ENCODE measurements around the gene PDP2. TPM values are rescaled to one million over a fixed set of nuclear protein-coding genes. Genes with fewer than 3 reads are reported as not detected.

The PDP2 gene
- total RNA-seq, 1 experiment from 2014 or later = 28.4 TPM

- Mint-ChIP-seq H3K27ac (no peak overlapping the region), H3K9me3 (no peaks in the 10 kb centered on the region), H3K4me1 (peaks cover 7% of the 10 kb centered on the region; the same call in 1 of the 2 replicates), H3K4me3 (peak overlapping the region; percentile 73), H3K27me3 (ENCODE audit: low read depth) (peaks cover 59% of the 10 kb centered on the region), H3K36me3 (no peaks in the 10 kb centered on the region)
- ATAC-seq (peak; percentile 85), DNase-seq (ENCODE audit: low spot score) (peak; percentile 74)
- ChIA-PET CTCF (interaction anchor here (0.6 to 7.0 kb wide), 12 partner anchors 8 to 716 kb away, joined by 3 to 175 read pairs (median 4); partner anchors contain the start of genes CES3, NAE1 and PDP2), POLR2A (no interaction called here)
- TF ChIP-seq USF2 (CRISPR knock-in tag; IDR thresholded peaks at IDR 0.05) = 0 out of 2 replicates have a peak, but pooled peaks have one; percentile 12
- peak; percentile 73 for TF ChIP-seq HMGXB4 (CRISPR knock-in tag; IDR thresholded peaks at IDR 0.05)
- TF ChIP-seq ZNF396 (CRISPR knock-in tag; IDR thresholded peaks at IDR 0.05; ENCODE audit: borderline replicate concordance) = no peak
- TF ChIP-seq ATF3 (CRISPR knock-in tag; conservative IDR thresholded peaks at IDR 0.05) = no peak
- TF ChIP-seq SMAD4 (CRISPR knock-in tag; IDR thresholded peaks at IDR 0.05) = no peak
- TF ChIP-seq PRRX2 (CRISPR knock-in tag; IDR thresholded peaks at IDR 0.05) = no peak
- TF ChIP-seq ZNF263 (CRISPR knock-in tag; IDR thresholded peaks at IDR 0.05; ENCODE audit: low read depth) = no peak
- no peak for TF ChIP-seq FOXJ3 (CRISPR knock-in tag; IDR thresholded peaks at IDR 0.05; ENCODE audit: borderline replicate concordance)
- TF ChIP-seq ZSCAN18 (CRISPR knock-in tag; IDR thresholded peaks at IDR 0.05) = no peak
- no peak for TF ChIP-seq SMAD3 (CRISPR knock-in tag; IDR thresholded peaks at IDR 0.05; ENCODE audit: borderline replicate concordance)
- no peak for TF ChIP-seq ZNF512 (CRISPR knock-in tag; IDR thresholded peaks at IDR 0.05; ENCODE audit: borderline replicate concordance)
- TF ChIP-seq MAX (CRISPR knock-in tag; IDR thresholded peaks at IDR 0.05) = no peak
- no peak for TF ChIP-seq MXD4 (CRISPR knock-in tag; IDR thresholded peaks at IDR 0.05; ENCODE audit: borderline replicate concordance)
- TF ChIP-seq TEAD1 (CRISPR knock-in tag; IDR thresholded peaks at IDR 0.05) = peak; percentile 53; the same call in 1 of the 2 replicates
- no peak for TF ChIP-seq TEAD4 (CRISPR knock-in tag; IDR thresholded peaks at IDR 0.05)
- TF ChIP-seq IRF1 (CRISPR knock-in tag; IDR thresholded peaks at IDR 0.05) = no peak
- no peak for TF ChIP-seq RELA (CRISPR knock-in tag; IDR thresholded peaks at IDR 0.05; ENCODE audit: borderline replicate concordance)
- TF ChIP-seq GTF2I (CRISPR knock-in tag; conservative IDR thresholded peaks at IDR 0.05) = no peak
- no peak for TF ChIP-seq EMX1 (CRISPR knock-in tag; IDR thresholded peaks at IDR 0.05)
- TF ChIP-seq ELF4 (CRISPR knock-in tag; IDR thresholded peaks at IDR 0.05; ENCODE audit: low read depth) = no peak
- no peak for TF ChIP-seq IRF2 (CRISPR knock-in tag; IDR thresholded peaks at IDR 0.05; ENCODE audit: borderline replicate concordance, low read depth)
- peak; percentile 50 for TF ChIP-seq SP1 (CRISPR knock-in tag; conservative IDR thresholded peaks at IDR 0.05)
- TF ChIP-seq ZNF232 (CRISPR knock-in tag; IDR thresholded peaks at IDR 0.05) = no peak
- TF ChIP-seq ATF2 (CRISPR knock-in tag; IDR thresholded peaks at IDR 0.05; ENCODE audit: borderline replicate concordance, low read depth) = no peak
Observed at GRCh38 chr16:66924527-66925321, 44.4 kb downstream of the PDP2 start.

Measured in WTC11 (cell line).